HG03095 (cell line): ENCODE data around the gene KIF16B.
"Not testable (repeated sequence)": the region's sequence is repeated elsewhere in the genome, so short reads cannot be mapped to it uniquely, and the experiment has no call there.

ENCODE experiments used
- ATAC-seq: cut with Tn5 transposase; IDR thresholded peaks from one replicate; pipeline ENCODE4 v1.9.1; 2021; ENCODE audit warnings: moderate library complexity; ENCODE audit not compliant: unreplicated experiment

Gene KIF16B

GRCh38 chr20:16526433-16527380 is 46.5 kb downstream of the KIF16B start:
- ATAC-seq: no peak

GRCh38 chr20:16522651-16523050 is 50.6 kb downstream of the KIF16B start:
- not testable (repeated sequence) for ATAC-seq

DNA sequence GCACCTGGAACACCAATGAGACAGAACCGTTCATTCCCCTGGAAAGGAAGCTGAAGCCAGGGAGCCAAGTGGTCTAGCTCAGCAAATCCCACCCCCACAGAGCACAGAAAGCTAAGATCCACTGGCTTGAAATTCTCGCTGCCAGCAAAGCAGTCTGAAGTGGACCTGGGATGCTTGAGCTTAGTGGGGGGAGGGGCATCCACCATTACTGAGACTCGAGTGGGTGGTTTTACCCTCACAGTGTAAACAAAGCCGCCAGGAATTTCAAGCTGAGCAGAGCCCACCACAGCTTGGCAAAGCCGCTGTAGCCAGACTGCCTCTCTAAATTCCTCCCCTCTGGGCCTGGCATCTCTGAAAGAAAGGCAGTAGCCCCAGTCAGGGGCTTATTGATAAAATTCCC is 53.1 kb downstream of the KIF16B start:
- ATAC-seq: no peak

- ATAC-seq: not testable (repeated sequence)
Observed at GRCh38 chr20:16519673-16520072, 53.6 kb downstream of the KIF16B start.

DNA sequence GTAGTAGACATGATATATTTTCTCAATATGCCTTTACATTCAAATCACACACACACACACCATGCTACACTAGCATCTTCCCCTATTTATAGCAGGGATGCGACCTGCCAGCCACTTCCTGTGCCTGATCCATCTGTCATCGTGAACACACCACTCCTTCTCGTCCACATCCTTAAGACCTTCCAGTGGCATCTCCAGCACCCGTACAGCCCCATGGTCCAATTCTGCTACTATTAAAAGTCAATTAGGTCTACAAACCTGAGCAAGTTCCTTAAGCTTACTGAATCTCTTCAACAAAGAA is 54.5 kb downstream of the KIF16B start:
- ATAC-seq: no peak

DNA sequence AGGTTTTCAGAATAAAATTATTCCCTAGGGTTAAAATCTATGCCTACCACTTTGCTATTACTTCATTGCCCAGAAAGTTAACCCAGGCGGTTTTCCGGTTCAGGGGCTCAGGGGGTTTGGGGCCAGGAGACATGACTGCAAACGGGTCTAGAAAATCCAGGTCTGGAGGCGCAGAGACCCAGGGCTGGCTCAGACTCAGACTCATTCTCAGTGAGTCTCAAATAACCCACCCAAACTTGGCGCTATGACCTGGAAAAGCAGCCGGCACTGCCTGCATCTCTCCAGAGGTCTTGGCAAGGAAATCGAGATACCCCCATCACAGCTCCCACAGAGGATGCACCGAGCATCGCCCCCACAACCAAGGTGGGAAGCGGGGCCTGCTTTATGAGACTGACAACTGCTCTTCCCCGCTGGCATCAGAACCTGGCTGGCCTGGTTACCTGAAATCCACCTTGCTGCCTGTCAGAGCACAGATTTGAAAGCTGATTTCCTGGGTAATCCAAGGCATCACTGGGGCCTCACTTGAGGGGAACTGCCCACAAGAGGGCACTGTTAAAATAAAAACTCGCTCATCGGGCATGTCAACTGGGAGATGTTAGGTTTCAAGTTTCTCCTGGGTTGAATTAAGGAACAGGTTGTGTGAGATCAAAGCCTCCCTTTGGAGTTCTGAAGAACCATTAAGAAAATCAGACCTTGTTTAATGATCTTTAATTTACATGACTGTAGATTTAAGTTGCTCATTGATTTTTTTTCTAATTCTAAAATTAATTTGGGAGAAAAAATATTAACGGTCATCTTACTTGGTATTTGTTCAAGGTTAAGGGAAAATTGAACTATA is 55.1 kb downstream of the KIF16B start:
- ATAC-seq: no peak

GRCh38 chr20:16516794-16517193 is 56.5 kb downstream of the KIF16B start:
- ATAC-seq: no peak

- ATAC-seq: no peak
Observed at GRCh38 chr20:16515046-16515445, 58.2 kb downstream of the KIF16B start.

DNA sequence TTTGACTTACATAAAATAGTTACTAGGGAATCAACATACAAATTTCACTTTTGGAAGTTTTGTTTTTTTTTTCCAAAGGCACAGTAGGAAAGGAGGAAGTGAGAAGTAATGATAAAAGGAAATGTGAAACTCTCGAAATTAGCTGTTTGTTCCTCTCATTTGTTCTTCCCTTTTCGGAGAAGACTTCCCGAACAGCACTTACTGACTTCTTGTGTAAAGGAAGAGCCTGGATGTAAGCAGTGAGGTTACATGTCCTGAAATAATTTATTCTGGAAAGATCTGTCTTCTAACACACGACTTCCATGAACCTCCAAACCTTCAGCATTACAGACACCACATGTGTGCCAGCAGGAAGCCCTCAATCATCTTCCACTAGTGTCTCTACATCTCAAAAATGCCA is 59.1 kb downstream of the KIF16B start:
- no peak for ATAC-seq

- ATAC-seq: no peak
Observed at GRCh38 chr20:16505894-16506293, 67.4 kb downstream of the KIF16B start.

DNA sequence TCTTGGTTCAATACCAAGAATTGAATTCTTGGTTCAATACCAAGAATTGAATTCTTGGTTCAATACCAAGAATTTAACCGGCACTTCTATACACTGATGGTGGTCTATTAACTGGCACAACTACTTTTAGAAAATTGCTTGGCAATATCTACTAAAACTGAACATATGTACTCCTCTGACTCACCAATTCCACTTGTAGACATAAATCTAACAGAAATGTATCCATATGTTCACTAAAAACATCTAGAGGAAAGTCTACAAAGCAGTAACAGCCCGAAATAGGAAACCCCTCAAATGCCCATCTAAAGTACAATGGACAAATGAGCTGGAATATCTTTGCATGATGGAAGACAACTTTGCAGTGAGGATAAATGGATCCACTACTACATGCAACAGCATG is 71.9 kb downstream of the KIF16B start:
- ATAC-seq: no peak

GRCh38 chr20:16500197-16500596 is 73.1 kb downstream of the KIF16B start:
- no peak for ATAC-seq

DNA sequence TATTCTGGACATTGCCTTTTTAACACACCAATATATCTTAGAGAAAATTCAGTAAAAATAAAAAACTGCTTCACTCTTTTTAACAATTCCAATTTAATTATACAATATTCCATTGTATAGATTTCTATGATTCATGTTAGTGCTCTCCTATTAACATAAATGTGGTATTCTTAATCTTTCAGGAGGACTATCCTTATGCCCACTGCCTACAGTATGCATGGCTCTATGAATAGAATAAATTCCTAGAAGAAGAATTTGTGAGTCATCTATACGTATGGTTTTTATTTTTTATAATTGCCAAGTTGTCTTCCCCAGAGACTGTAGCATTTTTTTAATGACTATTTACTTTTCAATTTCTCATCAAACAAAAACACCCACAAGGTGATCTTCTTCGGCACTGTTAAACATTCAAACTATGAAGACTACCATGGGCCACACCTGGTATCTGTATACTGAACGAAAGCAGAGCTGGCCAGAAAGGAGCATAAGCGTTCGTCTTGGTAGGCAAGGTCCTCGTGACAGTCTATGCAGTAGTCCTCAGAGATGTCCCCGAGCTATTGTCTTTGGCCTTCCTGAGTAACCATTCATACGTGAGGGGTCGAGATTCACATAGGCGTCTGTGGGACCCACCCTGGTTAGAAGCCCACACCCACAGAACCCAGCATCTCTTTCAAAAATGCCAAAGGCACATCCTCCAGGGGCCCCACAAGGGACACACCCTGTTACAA is 74.6 kb downstream of the KIF16B start:
- ATAC-seq: no peak

DNA sequence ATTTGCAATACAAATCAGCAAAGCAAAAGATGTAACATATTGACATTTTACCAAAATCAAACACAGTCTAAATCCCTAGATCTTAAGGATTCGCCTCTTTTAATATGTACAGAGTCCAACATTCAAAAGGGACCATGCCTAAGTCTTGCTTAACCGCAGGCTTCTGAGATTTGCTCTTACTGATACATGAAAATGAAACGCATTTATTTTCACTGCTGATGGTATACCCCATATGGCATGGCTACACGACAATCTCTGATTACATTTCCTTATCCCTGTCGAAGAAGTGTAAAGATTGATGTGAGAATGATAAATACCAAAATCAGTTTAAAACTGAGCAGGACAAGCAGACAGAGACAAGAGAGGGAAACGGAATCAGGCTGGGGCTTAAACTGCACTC is 75.4 kb downstream of the KIF16B start:
- no peak for ATAC-seq

- no peak for ATAC-seq
Observed at GRCh38 chr20:16493486-16493885, 79.8 kb downstream of the KIF16B start.

- no peak for ATAC-seq
Observed at GRCh38 chr20:16491294-16491905, 81.8 kb downstream of the KIF16B start.

- no peak for ATAC-seq
Observed at GRCh38 chr20:16490696-16491095, 82.6 kb downstream of the KIF16B start.

- ATAC-seq: no peak
Observed at GRCh38 chr20:16488616-16489015, 84.6 kb downstream of the KIF16B start.

- no peak for ATAC-seq
Observed at GRCh38 chr20:16488086-16488485, 85.2 kb downstream of the KIF16B start.

- no peak for ATAC-seq
Observed at GRCh38 chr20:16486532-16486931, 86.7 kb downstream of the KIF16B start.

GRCh38 chr20:16485401-16485800 is 87.8 kb downstream of the KIF16B start:
- no peak for ATAC-seq
